GM19239 (cell line): Measurements from ENCODE around the gene GLIPR1.
"Not testable (repeated sequence)": the region's sequence is repeated elsewhere in the genome, so short reads cannot be mapped to it uniquely, and the experiment has no call there.

ENCODE experiments used
- DNase-seq: peaks from one replicate; pipeline ENCODE4 v3.0.0; 2011; ENCODE audit warnings: low spot score; ENCODE audit not compliant: insufficient read length
- FAIRE-seq: peaks from 2 replicates; lab custom pipeline; 2011; peaks lifted over from hg19 to GRCh38; lab: Jason Lieb, UNC

GLIPR1 gene

GRCh38 chr12:75480469-75480949, at the start of gene GLIPR1:
TSS of gene GLIPR1 (plus strand) at chr12:75480755. CDS start at chr12:75480881, 126 bp downstream.
- DNase-seq: peak; percentile 15

DNA sequence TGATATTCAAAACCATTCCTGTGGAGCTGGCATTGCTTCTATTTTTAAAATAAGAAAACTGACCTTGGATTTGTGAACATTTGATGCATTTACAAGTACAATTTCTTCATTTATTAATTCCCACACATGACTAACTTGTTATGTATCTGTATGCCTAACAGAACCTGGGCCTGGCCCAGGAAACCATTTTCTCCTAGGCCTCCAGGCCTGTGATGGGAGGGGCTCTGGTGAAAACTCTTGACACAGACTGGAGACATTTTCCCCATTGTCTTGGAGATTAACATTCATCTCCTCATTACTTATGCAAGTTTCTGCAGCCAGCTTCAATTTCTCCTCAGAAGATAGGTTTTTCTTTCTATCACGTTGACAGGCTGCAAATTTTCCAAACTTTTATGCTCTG, 47.6 kb upstream of the GLIPR1 start:
- FAIRE-seq: no peak
- DNase-seq: no peak

More at GRCh38 chr12:75480469-75480949, at the start of gene GLIPR1:
- peak; percentile 99 for FAIRE-seq

DNA sequence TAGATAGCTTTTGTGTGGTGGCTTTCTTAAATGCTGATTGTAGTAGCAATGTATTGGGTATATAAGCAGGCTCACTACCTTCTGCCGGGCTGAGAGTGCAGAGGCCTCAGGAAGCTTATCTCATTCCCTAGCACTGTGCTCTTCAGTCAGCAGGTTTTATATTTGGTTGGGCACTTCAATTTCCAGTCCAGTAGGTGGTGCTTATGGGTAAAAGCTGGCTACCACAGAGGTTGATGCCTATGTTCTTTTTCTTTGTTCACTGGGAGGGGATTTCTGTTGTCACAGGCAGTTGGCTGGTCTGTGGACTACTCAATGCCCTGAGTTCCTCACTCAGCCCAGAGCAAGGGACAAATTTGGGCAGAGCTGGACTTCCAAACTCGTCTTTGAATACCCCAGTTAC, 43.0 kb upstream of the GLIPR1 start:
- no peak for DNase-seq
- no peak for FAIRE-seq

GRCh38 chr12:75438059-75438754, 42.3 kb upstream of the GLIPR1 start:
- FAIRE-seq (no peak), DNase-seq (no peak)

DNA sequence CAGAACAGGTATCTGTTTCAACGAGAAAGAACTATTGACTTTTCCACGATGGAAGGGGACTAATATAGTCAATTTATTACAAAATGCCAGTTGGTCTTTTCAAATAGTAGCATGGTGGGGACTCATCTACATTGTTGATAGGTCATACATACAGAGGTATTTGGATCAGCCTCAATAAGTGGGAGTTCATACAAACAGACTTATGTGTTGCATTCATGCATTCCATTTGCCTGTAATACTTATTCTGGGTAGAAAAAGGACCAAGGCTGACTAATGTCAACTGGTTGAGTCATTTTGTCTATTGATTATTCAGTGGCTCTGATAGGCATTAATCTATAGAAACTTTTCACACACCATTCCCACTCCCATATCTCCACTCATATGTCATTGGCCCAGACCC, 41.5 kb upstream of the GLIPR1 start:
- FAIRE-seq (no peak), DNase-seq (no peak)

DNA sequence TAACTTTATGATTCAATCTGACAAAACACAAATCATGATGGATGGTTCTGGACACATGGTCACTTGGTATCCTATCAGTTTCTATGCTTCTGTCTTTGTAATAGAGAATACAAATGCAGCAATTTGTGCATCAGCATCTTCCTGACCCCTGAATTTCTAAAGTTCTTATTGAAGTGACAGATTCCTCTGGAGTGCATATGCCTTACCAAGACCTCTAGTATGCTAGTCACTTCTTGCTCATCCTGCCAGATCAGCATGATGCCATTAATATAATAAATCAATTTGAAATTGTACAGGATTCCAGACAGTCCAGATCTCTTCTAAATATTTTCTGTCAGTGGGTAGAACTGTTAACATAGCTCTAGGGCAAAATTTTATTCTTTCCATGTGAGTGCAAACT, 40.6 kb upstream of the GLIPR1 start:
- FAIRE-seq: no peak
- no peak for DNase-seq

DNA sequence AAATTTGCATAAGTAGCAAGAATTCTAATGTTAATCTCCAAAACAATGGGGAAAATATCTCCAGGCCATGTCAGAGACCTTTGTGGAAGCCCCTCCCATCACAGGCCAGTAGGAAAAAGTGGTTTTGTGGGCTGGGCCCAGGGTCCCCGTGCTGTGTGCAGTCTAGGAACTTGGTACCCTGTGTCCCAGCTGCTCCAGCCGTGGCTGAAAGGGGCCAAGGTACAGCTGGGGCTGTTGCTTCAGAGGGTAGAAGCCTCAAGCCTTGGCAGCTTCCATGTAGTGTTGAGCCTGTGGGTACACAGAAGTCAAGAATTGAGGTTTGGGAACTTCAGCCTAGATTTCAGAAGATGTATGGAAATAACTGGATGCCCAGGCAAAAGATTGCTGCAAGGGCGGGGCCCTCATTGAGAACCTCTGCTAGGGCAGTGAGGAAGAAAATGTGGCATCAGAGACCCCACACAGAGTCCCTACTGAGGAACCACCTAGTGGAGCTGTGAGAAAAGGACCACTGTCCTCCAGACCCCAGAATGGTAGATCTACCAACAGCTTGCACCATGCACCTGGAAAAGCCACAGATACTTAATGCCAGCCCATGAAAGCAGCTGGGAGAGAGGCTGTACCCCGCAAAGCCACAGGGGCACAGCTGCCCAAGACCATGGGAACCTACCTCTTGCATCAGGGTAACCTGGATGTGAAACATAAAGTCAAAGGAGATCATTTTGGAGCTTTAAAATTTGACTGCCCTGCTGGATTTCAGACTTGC, 38.7 kb upstream of the GLIPR1 start:
- DNase-seq, FAIRE-seq: not testable (repeated sequence)

GRCh38 chr12:75442454-75442853, 38.1 kb upstream of the GLIPR1 start:
- not testable (repeated sequence) for FAIRE-seq, DNase-seq

DNA sequence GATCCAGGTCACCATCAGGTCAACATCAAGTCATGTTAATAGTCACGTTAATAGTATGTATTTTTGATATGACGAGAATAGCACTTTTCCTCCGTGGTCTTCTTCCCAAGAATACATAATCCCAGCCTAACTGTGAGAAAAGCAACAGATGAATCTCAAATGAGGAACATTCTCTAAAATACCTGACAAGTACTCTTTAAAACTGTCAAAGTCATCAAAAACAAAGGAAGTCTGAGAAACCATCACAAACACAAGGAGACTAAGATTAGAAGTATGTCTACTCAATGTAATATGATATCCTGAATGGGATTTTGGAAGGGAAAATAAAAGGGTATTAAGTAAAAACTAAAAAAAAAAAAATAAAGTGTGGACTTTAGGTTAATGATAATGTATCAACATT, 36.8 kb upstream of the GLIPR1 start:
- FAIRE-seq (no peak), DNase-seq (no peak)

DNA sequence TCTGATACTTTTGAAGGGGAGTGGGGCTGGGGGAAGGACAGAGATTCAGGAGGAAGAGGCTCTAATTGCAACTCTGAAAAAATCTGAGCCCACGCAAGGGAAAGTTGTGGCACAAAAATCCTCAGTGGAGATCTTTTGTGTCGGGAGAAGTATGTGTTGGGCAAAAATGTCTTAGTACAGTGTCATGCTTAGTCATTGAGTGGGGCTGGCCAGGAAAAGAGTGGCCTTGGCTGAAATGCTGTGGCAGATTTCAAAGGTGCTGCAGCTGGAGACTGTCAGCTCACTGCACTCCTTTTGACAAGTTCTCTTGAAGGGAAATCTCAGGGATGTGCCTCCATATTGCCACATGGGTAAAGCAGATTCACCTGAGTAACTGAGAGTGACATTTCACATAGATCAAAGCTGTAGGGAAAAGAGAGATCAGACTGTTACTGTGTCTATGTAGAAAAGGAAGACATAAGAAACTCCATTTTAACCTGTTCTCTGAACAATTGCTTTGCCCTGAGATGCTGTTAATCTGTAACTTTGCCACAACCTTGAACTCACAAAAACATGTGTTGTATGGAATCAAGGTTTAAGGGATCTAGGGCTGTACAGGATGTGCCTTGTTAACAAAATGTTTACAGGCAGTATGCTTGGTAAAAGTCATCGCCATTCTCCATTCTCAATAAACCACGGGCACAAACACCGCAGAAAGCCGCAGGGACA, 36.0 kb upstream of the GLIPR1 start:
- no peak for DNase-seq
- no peak for FAIRE-seq

GRCh38 chr12:75445137-75445507, 35.4 kb upstream of the GLIPR1 start:
- FAIRE-seq: not testable (repeated sequence)

GRCh38 chr12:75446857-75447256, 33.7 kb upstream of the GLIPR1 start:
- DNase-seq (no peak), FAIRE-seq (no peak)

More at GRCh38 chr12:75445137-75445507, 35.4 kb upstream of the GLIPR1 start:
- not testable (repeated sequence) for DNase-seq

DNA sequence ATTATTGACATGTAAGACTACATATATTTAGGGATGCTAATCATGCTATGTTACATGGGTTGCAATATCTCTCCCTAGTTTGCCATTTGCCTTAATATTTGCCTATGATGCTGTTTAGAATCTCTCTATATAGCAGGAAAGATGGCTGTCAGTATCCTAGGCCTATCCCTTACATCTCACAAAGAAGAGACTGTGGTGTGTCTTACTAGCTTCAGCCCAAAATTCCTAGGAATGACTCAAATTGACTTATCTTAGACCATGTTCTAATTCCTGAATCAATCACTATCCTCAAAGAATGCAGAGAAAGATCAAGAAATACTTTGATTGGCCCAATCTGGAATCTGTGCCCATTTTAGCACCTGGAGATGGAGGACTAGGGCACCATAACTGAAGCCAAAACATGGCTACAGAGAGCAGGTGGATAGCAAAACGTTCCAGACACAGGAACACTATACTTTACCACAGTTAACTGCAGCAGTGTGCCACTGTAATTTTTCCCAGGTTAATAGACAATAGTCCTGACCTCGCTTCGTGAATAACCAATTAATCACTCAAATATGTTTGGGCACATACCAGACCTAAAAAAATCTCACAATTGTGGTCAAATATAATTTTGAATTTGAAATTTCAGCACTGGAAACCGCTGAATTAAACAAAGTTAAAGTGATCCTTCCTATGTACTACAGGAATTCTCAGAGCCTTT, 32.7 kb upstream of the GLIPR1 start:
- FAIRE-seq (no peak), DNase-seq (no peak)

DNA sequence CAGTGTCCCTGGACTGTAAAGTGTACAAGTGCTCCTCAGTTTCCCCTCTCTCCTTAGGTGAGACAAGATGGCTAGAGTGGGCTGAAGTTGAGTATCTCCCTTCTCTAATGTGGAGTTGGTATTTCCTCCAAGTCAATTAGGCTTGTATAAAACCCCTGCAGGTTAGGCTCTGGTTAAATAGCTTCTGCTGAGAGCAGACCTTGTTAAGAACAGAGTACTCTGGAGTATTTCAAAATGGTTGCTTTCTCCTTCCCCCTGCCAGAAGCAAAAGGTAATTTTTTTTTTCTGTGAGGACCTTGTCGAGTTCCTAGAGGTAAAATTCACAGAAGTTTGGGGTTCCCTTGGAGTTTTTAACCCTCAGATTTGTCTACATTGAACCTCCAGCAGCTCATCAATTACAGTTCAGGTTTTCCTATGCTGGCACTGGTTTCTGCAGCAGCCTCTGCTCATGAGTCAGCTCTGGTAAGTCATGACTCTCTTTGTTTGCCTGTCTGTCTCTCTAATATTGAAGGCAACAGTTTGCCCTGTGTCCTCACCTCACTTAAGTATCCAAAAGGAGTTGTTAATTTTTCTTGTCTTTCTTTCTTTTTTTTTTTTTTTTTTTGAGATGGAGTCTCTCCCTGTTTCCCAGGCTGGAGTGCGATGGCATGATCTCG, 27.8 kb upstream of the GLIPR1 start:
- FAIRE-seq (no peak), DNase-seq (no peak)

DNA sequence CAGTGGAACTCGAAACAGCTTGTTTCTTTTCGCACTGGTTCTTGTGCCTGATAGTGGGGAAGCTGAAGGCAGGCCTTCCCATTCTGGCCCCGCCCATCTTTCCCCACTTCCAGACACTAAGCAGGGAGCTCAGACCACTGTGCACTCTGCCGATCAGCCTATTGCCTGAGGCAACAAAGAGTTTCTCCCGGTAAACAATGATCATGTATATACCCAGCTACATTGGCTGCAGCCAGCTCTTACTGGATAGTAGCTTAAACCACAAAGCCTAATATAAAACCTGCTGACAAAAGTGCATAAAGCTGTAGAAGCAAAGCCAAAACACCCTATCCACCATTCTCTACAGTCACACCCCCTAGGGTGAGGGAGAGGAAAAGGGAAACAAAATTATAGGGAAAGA, 24.7 kb upstream of the GLIPR1 start:
- no peak for DNase-seq
- no peak for FAIRE-seq

DNA sequence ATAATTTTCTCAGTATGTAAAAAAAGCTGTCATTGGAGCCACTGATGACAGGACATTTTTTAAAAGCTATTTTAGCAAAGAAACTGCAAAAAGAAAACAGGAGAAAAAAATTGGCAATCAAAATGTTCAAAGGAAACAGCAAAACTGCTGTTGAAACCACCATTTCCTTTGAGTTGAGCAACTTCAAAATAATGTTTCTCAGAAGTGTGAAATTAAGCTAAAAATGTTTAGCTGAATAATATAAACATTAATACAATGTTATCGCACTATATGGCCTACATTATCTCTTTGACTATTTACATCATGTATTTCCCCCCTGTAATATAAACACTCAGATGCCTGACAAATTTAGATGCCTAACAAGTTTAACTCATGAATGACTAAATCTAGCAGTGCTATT, 23.4 kb upstream of the GLIPR1 start:
- no peak for DNase-seq
- no peak for FAIRE-seq

DNA sequence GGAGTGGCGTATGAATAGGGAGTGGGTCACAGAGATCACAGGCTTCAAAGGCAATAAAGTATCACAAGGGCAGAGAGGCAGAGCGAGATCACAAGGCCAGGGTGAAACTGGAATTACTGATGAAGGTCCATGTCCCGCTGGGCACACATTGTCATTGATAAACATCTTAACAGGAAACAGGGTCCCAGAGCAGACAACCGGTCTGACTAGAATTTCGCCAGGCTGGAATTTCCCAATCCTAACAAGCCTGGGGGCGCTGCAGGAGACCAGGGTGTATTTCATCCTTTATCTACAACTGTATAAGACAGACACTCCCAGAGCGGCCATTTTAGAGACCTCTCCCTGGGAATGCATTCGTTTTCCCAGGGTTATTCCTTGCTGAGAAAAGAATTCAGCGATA, 22.7 kb upstream of the GLIPR1 start:
- not testable (repeated sequence) for DNase-seq, FAIRE-seq

DNA sequence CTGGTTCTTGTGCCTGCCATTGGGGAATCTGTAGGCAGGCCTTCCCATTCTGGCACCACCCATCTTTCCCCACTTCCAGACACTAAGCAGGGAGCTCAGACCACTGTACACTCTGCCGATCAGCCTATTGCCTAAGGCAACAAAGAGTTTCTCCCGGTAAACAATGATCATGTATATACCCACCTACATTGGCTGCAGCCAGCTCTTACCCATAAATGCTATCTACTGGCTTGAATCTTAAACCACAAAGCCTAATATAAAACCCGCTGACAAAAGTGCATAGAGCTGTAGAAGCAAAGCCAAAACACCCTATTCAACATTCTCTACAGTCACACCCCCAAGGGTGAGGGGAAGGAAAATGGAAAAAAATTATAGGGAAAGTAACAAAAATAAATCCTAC, 20.8 kb upstream of the GLIPR1 start:
- FAIRE-seq (no peak), DNase-seq (no peak)

- FAIRE-seq (no peak), DNase-seq (no peak)
Measured at GRCh38 chr12:75460204-75460603, 20.4 kb upstream of the GLIPR1 start.
